ENCODE measurements around the gene KHDC4. TPM values are rescaled to one million over a fixed set of nuclear protein-coding genes. Genes with fewer than 3 reads are reported as not detected.
A peak's percentile ranks its signal among the peaks of the same experiment; 100 is the strongest.

The KHDC4 gene
- total RNA-seq, 4 donors from 2014 or later = 46.8 to 82.8 (median 67.7) TPM

DNA sequence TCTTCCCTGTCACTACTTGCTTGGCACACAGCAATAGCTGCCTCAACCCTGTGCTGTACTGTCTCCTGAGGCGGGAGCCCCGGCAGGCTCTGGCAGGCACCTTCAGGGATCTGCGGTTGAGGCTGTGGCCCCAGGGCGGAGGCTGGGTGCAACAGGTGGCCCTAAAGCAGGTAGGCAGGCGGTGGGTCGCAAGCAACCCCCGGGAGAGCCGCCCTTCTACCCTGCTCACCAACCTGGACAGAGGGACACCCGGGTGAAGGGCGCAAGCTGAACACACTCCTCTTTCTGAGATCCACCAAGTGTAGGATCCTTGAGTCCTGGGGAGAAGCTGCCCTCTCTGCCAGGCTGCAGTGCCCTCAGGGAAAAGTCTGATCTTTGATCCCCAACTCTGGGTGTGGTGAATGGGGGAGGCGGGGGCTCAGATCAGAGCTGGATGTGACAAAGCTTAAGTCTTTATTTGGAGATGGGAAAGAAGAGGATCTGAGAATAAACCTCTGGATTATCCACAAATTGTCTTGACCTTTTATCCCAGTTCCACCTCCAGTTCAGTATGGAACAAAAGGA, 8.4 kb upstream of the KHDC4 start:
- DNase-seq (ENCODE audit: low spot score in 2 of 2) = no peak
- peaks cover 0 to 78% (median 43%) of the 10 kb centered on the region in 4 donors for H3K4me1 ChIP-seq
- no peaks in the 10 kb centered on the region for H3K9me3 ChIP-seq
- TF ChIP-seq POLR2A (IDR thresholded peaks at IDR 0.05) = no peak
- TF ChIP-seq, protein P1, sequence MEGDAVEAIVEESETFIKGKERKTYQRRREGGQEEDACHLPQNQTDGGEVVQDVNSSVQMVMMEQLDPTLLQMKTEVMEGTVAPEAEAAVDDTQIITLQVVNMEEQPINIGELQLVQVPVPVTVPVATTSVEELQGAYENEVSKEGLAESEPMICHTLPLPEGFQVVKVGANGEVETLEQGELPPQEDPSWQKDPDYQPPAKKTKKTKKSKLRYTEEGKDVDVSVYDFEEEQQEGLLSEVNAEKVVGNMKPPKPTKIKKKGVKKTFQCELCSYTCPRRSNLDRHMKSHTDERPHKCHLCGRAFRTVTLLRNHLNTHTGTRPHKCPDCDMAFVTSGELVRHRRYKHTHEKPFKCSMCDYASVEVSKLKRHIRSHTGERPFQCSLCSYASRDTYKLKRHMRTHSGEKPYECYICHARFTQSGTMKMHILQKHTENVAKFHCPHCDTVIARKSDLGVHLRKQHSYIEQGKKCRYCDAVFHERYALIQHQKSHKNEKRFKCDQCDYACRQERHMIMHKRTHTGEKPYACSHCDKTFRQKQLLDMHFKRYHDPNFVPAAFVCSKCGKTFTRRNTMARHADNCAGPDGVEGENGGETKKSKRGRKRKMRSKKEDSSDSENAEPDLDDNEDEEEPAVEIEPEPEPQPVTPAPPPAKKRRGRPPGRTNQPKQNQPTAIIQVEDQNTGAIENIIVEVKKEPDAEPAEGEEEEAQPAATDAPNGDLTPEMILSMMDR (IDR thresholded peaks at IDR 0.05) = no peak
- TF ChIP-seq EP300 (IDR thresholded peaks at IDR 0.05) = no peak
- H3K36me3 ChIP-seq = peaks cover 0 to 21% (median 0%) of the 10 kb centered on the region in 3 donors
- no peak overlapping the region for H3K4me3 ChIP-seq
- no peaks in the 10 kb centered on the region for H3K27me3 ChIP-seq
- H3K27ac ChIP-seq = peak overlapping the region in 2 of 4 donors; percentile 17 to 64
- WGBS, 2 donors = 67 to 80% methylated on average over 11 of the region's 11 CpGs

DNA sequence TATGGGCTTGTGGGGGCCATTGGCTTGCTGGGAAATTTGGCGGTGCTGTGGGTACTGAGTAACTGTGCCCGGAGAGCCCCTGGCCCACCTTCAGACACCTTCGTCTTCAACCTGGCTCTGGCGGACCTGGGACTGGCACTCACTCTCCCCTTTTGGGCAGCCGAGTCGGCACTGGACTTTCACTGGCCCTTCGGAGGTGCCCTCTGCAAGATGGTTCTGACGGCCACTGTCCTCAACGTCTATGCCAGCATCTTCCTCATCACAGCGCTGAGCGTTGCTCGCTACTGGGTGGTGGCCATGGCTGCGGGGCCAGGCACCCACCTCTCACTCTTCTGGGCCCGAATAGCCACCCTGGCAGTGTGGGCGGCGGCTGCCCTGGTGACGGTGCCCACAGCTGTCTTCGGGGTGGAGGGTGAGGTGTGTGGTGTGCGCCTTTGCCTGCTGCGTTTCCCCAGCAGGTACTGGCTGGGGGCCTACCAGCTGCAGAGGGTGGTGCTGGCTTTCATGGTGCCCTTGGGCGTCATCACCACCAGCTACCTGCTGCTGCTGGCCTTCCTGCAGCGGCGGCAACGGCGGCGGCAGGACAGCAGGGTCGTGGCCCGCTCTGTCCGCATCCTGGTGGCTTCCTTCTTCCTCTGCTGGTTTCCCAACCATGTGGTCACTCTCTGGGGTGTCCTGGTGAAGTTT, 7.8 kb upstream of the KHDC4 start:
- H3K4me3 ChIP-seq = no peak overlapping the region
- 79% methylated on average over 17 to 27 of the region's 29 CpGs for WGBS, 2 donors
- peaks cover 0 to 14% (median 0%) of the 10 kb centered on the region in 3 donors for H3K36me3 ChIP-seq
- H3K27ac ChIP-seq = peak overlapping the region in 2 of 4 donors; percentile 64 to 81
- TF ChIP-seq EP300 (IDR thresholded peaks at IDR 0.05) (no peak), POLR2A (IDR thresholded peaks at IDR 0.05) (no peak)
- TF ChIP-seq, protein P1 (IDR thresholded peaks at IDR 0.05) = no peak
- DNase-seq (ENCODE audit: low spot score in 2 of 2) = no peak
- H3K27me3 ChIP-seq = no peaks in the 10 kb centered on the region
- H3K9me3 ChIP-seq = no peaks in the 10 kb centered on the region
- H3K4me1 ChIP-seq = peaks cover 0 to 73% (median 43%) of the 10 kb centered on the region in 4 donors

DNA sequence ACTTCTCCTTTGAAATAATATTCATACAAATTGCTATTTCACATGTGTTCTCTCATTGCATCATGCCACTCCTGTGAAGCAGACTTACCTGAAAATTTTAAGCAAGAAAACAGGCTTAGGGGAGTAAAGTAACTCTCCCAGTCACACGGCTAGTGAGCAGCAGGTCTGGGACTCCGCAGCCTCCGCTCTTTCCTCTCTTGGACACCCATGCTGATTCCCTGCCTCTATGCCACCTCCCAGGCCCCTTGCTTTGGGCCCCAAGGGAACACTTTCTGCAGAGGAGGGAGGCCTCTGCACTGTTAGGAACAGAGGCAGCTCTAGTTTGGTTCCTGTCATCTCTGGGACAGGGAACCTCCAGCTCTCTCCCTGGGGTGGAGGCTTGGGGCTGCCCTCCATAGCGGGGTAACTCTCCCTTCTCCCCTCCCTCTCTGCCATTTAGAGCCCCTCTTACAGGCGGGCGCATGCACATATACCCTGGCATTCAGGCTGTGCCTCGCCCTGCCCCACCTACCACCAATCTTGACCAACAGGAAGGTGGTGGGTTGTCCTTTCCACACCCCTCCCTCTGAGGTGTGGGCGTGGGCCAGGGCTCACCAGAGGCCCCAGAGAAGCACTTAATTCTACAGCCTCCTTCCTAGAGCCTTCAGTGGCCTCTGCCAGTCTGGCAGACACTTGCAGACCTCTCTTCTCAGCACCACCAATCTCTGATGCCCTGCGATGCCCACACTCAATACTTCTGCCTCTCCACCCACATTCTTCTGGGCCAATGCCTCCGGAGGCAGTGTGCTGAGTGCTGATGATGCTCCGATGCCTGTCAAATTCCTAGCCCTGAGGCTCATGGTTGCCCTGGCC, 7.0 kb upstream of the KHDC4 start, which contains the start of gene RXFP4:
RXFP4 (plus strand) TSS at position 646 of the 852 bp plus-strand sequence; CDS start at position 718, 72 bp downstream.
- H3K4me1 ChIP-seq = peaks cover 0 to 69% (median 43%) of the 10 kb centered on the region in 4 donors
- H3K27ac ChIP-seq = peak within 1 kb of the TSS in 3 of 4 donors; percentile 64 to 81 (median 70)
- H3K36me3 ChIP-seq = peaks cover 0 to 6% (median 0%) of the 10 kb centered on the region in 3 donors
- TF ChIP-seq, protein P1 (IDR thresholded peaks at IDR 0.05) = no peak
- TF ChIP-seq POLR2A (IDR thresholded peaks at IDR 0.05) = no peak
- TF ChIP-seq EP300 (IDR thresholded peaks at IDR 0.05) = no peak
- DNase-seq (ENCODE audit: low spot score in 2 of 2) = no peak
- whole genome bisulfite sequencing, 2 donors = 48 to 57% methylated on average over 10 to 11 of the region's 11 CpGs
- H3K9me3 ChIP-seq = no peaks in the 10 kb centered on the region
- no peak within 1 kb of the TSS for H3K4me3 ChIP-seq
- no peaks in the 10 kb centered on the region for H3K27me3 ChIP-seq

DNA sequence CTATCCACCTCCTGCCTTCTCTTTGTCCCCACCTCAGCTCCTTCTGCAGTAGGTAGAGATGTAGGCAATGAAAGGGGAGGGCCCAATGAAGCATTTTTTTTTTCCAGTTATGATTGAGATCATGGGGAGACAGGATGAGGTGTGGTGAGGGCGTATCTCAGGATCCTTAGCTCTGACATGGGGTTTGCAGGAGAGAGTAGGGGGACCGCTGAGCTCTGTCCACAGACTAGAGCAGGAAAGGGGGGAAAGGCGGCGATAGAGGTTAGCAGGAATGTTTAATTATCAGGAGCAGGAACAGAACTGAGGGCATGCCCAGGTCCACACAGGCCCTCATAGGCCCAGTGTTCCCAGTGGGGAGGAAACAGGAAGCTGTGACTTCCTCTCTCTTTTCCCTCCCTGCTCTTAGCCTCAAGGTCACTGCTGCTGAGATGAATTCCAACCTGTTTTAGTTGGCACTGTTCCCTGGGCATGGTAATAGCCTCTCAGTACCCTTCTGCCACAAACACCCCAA, 6.3 kb upstream of the KHDC4 start:
- TF ChIP-seq EP300 (IDR thresholded peaks at IDR 0.05) (peak in 1 of 2 donors; percentile 31), POLR2A (IDR thresholded peaks at IDR 0.05) (no peak)
- no peaks in the 10 kb centered on the region for H3K9me3 ChIP-seq
- peaks cover 0 to 63% (median 40%) of the 10 kb centered on the region in 4 donors for H3K4me1 ChIP-seq
- peak overlapping the region in 3 of 4 donors; percentile 64 to 81 (median 70) for H3K27ac ChIP-seq
- no peak overlapping the region for H3K4me3 ChIP-seq
- H3K27me3 ChIP-seq = no peaks in the 10 kb centered on the region
- H3K36me3 ChIP-seq = no peaks in the 10 kb centered on the region
- peak in 1 of 2 donors; percentile 26 for DNase-seq (ENCODE audit: low spot score in 2 of 2)
- 49 to 55% methylated on average over 4 of the region's 4 CpGs for WGBS, 2 donors

DNA sequence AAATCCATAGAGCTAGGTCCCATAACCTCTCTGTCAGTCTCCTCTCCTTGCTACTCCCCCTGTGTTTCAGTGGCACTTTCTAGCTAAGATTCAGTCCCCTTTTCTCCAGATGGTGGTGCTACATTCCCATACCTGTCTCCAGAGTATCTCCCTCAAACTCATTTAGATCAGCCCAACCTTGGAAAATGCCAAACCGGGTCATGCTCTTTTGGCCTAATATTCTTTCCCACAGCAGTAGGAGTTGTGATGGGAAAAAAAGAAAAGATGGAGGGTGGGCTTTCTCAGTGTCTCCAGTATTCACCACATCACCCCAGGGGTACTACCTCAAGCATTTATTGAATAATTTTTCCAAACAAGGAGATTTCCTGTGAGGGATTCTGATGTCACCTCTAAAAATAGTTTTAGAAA, 4.0 kb upstream of the KHDC4 start:
- Histone ChIP-seq H3K9me3 (no peaks in the 10 kb centered on the region), H3K36me3 (no peaks in the 10 kb centered on the region), H3K4me3 (no peak overlapping the region), H3K27ac (peak overlapping the region in 2 of 4 donors; percentile 51 to 70), H3K4me1 (peaks cover 0 to 53% (median 40%) of the 10 kb centered on the region in 4 donors), H3K27me3 (no peaks in the 10 kb centered on the region)
- DNase-seq (ENCODE audit: low spot score in 2 of 2) = peak in 1 of 2 donors; percentile 60
- TF ChIP-seq POLR2A (IDR thresholded peaks at IDR 0.05) (no peak), EP300 (IDR thresholded peaks at IDR 0.05) (peak; percentile 22 to 36)
- TF ChIP-seq, protein P1 (IDR thresholded peaks at IDR 0.05) = peak; percentile 53 to 71 (median 58)
- WGBS, 2 donors = 0% methylated on average over 1 of the region's 1 CpG

Data from tibial nerve (tissue), 4 donors.